Endodermal cell (in vitro differentiated cells): ENCODE data around the gene NAA25. TPM values are rescaled to one million over a fixed set of nuclear protein-coding genes. Genes with fewer than 3 reads are reported as not detected.
A peak's percentile ranks its signal among the peaks of the same experiment; 100 is the strongest.
"Not testable (repeated sequence)": the region's sequence is repeated elsewhere in the genome, so short reads cannot be mapped to it uniquely, and the experiment has no call there.

Experiments used
- DNase-seq: peaks from one replicate; pipeline ENCODE4 v3.0.0-alpha.2; 2017
- H3K27ac ChIP-seq: 2 replicates; pipeline ENCODE4 v1.5.1; 2013; ENCODE audit warnings: mild to moderate bottlenecking, low read depth, low read length, moderate library complexity
- H3K27me3 ChIP-seq: 2 replicates; pipeline ENCODE4 v1.6.1; 2013; ENCODE audit warnings: mild to moderate bottlenecking, low read length, moderate library complexity; ENCODE audit not compliant: insufficient read depth, control insufficient read depth, poor library complexity, severe bottlenecking
- H3K36me3 ChIP-seq: 2 replicates; pipeline ENCODE4 v1.7.0; 2013; ENCODE audit warnings: mild to moderate bottlenecking, low read length, moderate library complexity; ENCODE audit not compliant: control insufficient read depth, insufficient read depth
- H3K4me1 ChIP-seq: one replicate; pipeline ENCODE4 v1.7.0; 2013; ENCODE audit warnings: low read length; ENCODE audit not compliant: control insufficient read depth, insufficient read depth
- H3K4me3 ChIP-seq: 2 replicates; pipeline ENCODE4 v1.5.1; 2013; ENCODE audit warnings: mild to moderate bottlenecking, low read length, moderate library complexity
- H3K9ac ChIP-seq: 2 replicates; pipeline ENCODE4 v1.6.1; 2013; ENCODE audit warnings: mild to moderate bottlenecking, low read length, moderate library complexity; ENCODE audit not compliant: poor library complexity, severe bottlenecking; ENCODE audit errors: extremely low read depth
- H3K9me3 ChIP-seq: 2 replicates; pipeline ENCODE4 v1.6.1; 2013; ENCODE audit warnings: mild to moderate bottlenecking, low read length, moderate library complexity; ENCODE audit not compliant: control insufficient read depth
- H3K27ac Mint-ChIP-seq: 2 replicates; pipeline ENCODE4 v1.8.0; 2020; ENCODE audit warnings: mixed read lengths
- H3K27me3 Mint-ChIP-seq: 2 replicates; pipeline ENCODE4 v1.8.0; 2021; ENCODE audit warnings: mild to moderate bottlenecking, mixed read lengths; ENCODE audit not compliant: insufficient read depth
- H3K36me3 Mint-ChIP-seq: 2 replicates; pipeline ENCODE4 v1.8.0; 2020; ENCODE audit warnings: low read depth, mixed read lengths
- H3K4me1 Mint-ChIP-seq: 2 replicates; pipeline ENCODE4 v1.8.0; 2020; ENCODE audit warnings: mixed read lengths
- H3K4me3 Mint-ChIP-seq: 2 replicates; pipeline ENCODE4 v1.8.0; 2020; ENCODE audit warnings: mild to moderate bottlenecking, moderate library complexity, mixed read lengths
- H3K9me3 Mint-ChIP-seq: 2 replicates; pipeline ENCODE4 v1.8.0; 2020; ENCODE audit warnings: mild to moderate bottlenecking, mixed read lengths
- CTCF ChIP-seq: fragments of 200-600 bp; sonication (generic); conservative IDR thresholded peaks from 2 replicates; pipeline ENCODE4 v1.5.0; 2021; ENCODE audit warnings: antibody characterized with exemption, mild to moderate bottlenecking
- WGBS, 2 experiments: methylation state at CpG; one replicate each; pipeline versions ENCODE4 v1.1.5 to v1.1.7; 2013; ENCODE audit warnings: missing lambda C conversion rate in 2 of 2, mixed read lengths in 1 of 2; ENCODE audit not compliant: insufficient coverage in 1 of 2, insufficient read length in 1 of 2; 5-methylcytosine and 5-hydroxymethylcytosine counted together
- total RNA-seq, 2 donors: library from RNA; stranded (reverse); fragmentation: NEBNext Ultra II Directional in 1 of 2; extraction: Animal tissue kit (Norgen Biotek cat#: 25700) in 1 of 2; gene quantifications; 2 replicates in 1 of 2; 3 replicates in 1 of 2; pipeline ENCODE4 v1.2.1, GENCODE V29; 2021

The NAA25 gene
- total RNA-seq, 2 donors from 2014 or later = 34.2 to 36.3 TPM

- H3K4me1 ChIP-seq = peaks cover 8% of the 10 kb centered on the region
- Mint-ChIP-seq H3K36me3 (peaks cover 11% of the 10 kb centered on the region), H3K4me3 (peak overlapping the region; percentile 97), H3K9me3 (no peaks in the 10 kb centered on the region), H3K4me1 (peaks cover 37% of the 10 kb centered on the region), H3K27me3 (no peaks in the 10 kb centered on the region), H3K27ac (peak overlapping the region; percentile 97)
- no peak for TF ChIP-seq CTCF
- H3K9ac ChIP-seq = peak overlapping the region; percentile 93
- peak overlapping the region; percentile 97 for H3K4me3 ChIP-seq
- no peaks in the 10 kb centered on the region for H3K9me3 ChIP-seq
- H3K36me3 ChIP-seq = peaks cover 17% of the 10 kb centered on the region
- no peaks in the 10 kb centered on the region for H3K27me3 ChIP-seq
- peak; percentile 77 for DNase-seq
- H3K27ac ChIP-seq = no peak overlapping the region
- 32 to 33% methylated on average over 11 to 13 of the region's 13 CpGs for WGBS, 2 experiments
These were observed 1.0 kb downstream of the NAA25 start for GRCh38 chr12:112107306-112108201.

- no peak overlapping the region for H3K4me3 Mint-ChIP-seq
- peaks cover 22% of the 10 kb centered on the region for H3K36me3 Mint-ChIP-seq
- DNase-seq = peak; percentile 16
- Histone ChIP-seq H3K36me3 (peaks cover 25% of the 10 kb centered on the region), H3K9ac (no peak overlapping the region), H3K4me3 (peak overlapping the region; percentile 97), H3K4me1 (peaks cover 8% of the 10 kb centered on the region), H3K27me3 (no peaks in the 10 kb centered on the region), H3K27ac (no peak overlapping the region), H3K9me3 (no peaks in the 10 kb centered on the region)
- peaks cover 37% of the 10 kb centered on the region for H3K4me1 Mint-ChIP-seq
- H3K27me3 Mint-ChIP-seq = no peaks in the 10 kb centered on the region
- H3K9me3 Mint-ChIP-seq = no peaks in the 10 kb centered on the region
- 93 to 96% methylated on average over 3 of the region's 3 CpGs for WGBS, 2 experiments
- TF ChIP-seq CTCF = no peak
- no peak overlapping the region for H3K27ac Mint-ChIP-seq
These were observed 2.7 kb downstream of the NAA25 start for GRCh38 chr12:112105891-112106290.

- Histone ChIP-seq H3K9me3 (no peaks in the 10 kb centered on the region), H3K36me3 (peaks cover 41% of the 10 kb centered on the region), H3K27ac (no peak overlapping the region), H3K4me1 (peaks cover 8% of the 10 kb centered on the region), H3K9ac (no peak overlapping the region), H3K4me3 (no peak overlapping the region), H3K27me3 (no peaks in the 10 kb centered on the region)
- WGBS, 2 experiments = 87 to 93% methylated on average over 3 to 6 of the region's 8 CpGs
- Mint-ChIP-seq H3K4me3 (no peak overlapping the region), H3K4me1 (peaks cover 31% of the 10 kb centered on the region), H3K9me3 (no peaks in the 10 kb centered on the region), H3K36me3 (peaks cover 37% of the 10 kb centered on the region), H3K27me3 (no peaks in the 10 kb centered on the region), H3K27ac (no peak overlapping the region)
- TF ChIP-seq CTCF = no peak
- DNase-seq = peak; percentile 74
These were observed 4.7 kb downstream of the NAA25 start for GRCh38 chr12:112103758-112104503.

- H3K9me3 Mint-ChIP-seq, H3K27me3 Mint-ChIP-seq, H3K27ac Mint-ChIP-seq, H3K27me3 ChIP-seq, H3K9me3 ChIP-seq, H3K4me1 ChIP-seq, H3K4me3 Mint-ChIP-seq, H3K4me3 ChIP-seq, H3K9ac ChIP-seq, H3K27ac ChIP-seq: not testable (repeated sequence)
- WGBS, 2 experiments = 95 to 96% methylated on average over 17 to 19 of the region's 19 CpGs
- peak; percentile 34 for DNase-seq
- Mint-ChIP-seq H3K36me3 (peaks cover 48% of the 10 kb centered on the region), H3K4me1 (peaks cover 30% of the 10 kb centered on the region)
- peaks cover 52% of the 10 kb centered on the region for H3K36me3 ChIP-seq
These were observed 5.8 kb downstream of the NAA25 start for GRCh38 chr12:112102746-112103145.
